DND-41 (cell line): ENCODE results near the gene CTNNBL1.

Experiments used
- ATAC-seq: fragments of 200-7000 bp; cut with Tn5 transposase; 3 replicates; pipeline ENCODE4 v1.9.1; 2021; ENCODE audit warnings: low read depth; ENCODE audit not compliant: insufficient read depth
- DNase-seq: peaks from one replicate; pipeline ENCODE4 v3.0.0-alpha.2; 2020
- H2AFZ ChIP-seq: 2 replicates; pipeline ENCODE4 v1.6.0; 2012; ENCODE audit warnings: low read depth, low read length
- H3K27ac ChIP-seq: 2 replicates; pipeline ENCODE4 v1.5.1; 2012; ENCODE audit warnings: low read length, inconsistent platforms
- H3K27me3 ChIP-seq: fragments of 200-600 bp; sonication (generic); 2 replicates; pipeline ENCODE4 v1.6.0; 2012; ENCODE audit warnings: low read length, mild to moderate bottlenecking, inconsistent platforms; ENCODE audit not compliant: insufficient read depth, poor library complexity
- H3K36me3 ChIP-seq: 2 replicates; pipeline ENCODE4 v1.5.1; 2012; ENCODE audit warnings: low read length, inconsistent platforms; ENCODE audit not compliant: insufficient read depth
- H3K4me1 ChIP-seq: 2 replicates; pipeline ENCODE4 v1.5.1; 2012; ENCODE audit warnings: mild to moderate bottlenecking, low read length; ENCODE audit not compliant: insufficient read depth
- H3K4me2 ChIP-seq: 2 replicates; pipeline ENCODE4 v1.6.0; 2012; ENCODE audit warnings: mild to moderate bottlenecking, moderate library complexity, low read length, inconsistent platforms; ENCODE audit not compliant: insufficient read depth
- H3K4me3 ChIP-seq, 2 experiments: fragments of 200-600 bp in 1 of 2; shearing (Covaris generic) in 1 of 2; 2 replicates each; pipeline ENCODE4 v1.5.1; 2012 to 2016; ENCODE audit warnings: inconsistent platforms in 2 of 2, low read length in 2 of 2, mild to moderate bottlenecking in 2 of 2, low read depth in 1 of 2, moderate library complexity in 1 of 2
- H3K79me2 ChIP-seq: 2 replicates; pipeline ENCODE4 v1.6.0; 2012; ENCODE audit warnings: low read length, inconsistent platforms; ENCODE audit not compliant: insufficient read depth
- H3K9ac ChIP-seq: 2 replicates; pipeline ENCODE4 v1.6.0; 2012; ENCODE audit warnings: low read depth, mild to moderate bottlenecking, inconsistent platforms, low read length, moderate library complexity
- H3K9me3 ChIP-seq: 2 replicates; pipeline ENCODE4 v1.5.1; 2012; ENCODE audit warnings: low read length, moderate library complexity, mild to moderate bottlenecking, inconsistent platforms; ENCODE audit not compliant: insufficient read depth, severe bottlenecking
- H4K20me1 ChIP-seq: 2 replicates; pipeline ENCODE4 v1.6.0; 2012; ENCODE audit warnings: low read length; ENCODE audit not compliant: insufficient read depth
- EZH2 ChIP-seq: IDR thresholded peaks from 3 replicates; pipeline ENCODE4 v1.6.1; 2012; ENCODE audit warnings: borderline replicate concordance, low read depth, mild to moderate bottlenecking, moderate library complexity, low read length, inconsistent platforms; ENCODE audit not compliant: severe bottlenecking
- TF ChIP-seq, protein P1 (sequence below): IDR thresholded peaks from 2 replicates; pipeline ENCODE4 v1.5.1; 2012; ENCODE audit warnings: borderline replicate concordance, low read length, moderate library complexity, mild to moderate bottlenecking; ENCODE audit not compliant: poor library complexity, severe bottlenecking; ENCODE audit errors: extremely low read depth

Gene CTNNBL1

DNA sequence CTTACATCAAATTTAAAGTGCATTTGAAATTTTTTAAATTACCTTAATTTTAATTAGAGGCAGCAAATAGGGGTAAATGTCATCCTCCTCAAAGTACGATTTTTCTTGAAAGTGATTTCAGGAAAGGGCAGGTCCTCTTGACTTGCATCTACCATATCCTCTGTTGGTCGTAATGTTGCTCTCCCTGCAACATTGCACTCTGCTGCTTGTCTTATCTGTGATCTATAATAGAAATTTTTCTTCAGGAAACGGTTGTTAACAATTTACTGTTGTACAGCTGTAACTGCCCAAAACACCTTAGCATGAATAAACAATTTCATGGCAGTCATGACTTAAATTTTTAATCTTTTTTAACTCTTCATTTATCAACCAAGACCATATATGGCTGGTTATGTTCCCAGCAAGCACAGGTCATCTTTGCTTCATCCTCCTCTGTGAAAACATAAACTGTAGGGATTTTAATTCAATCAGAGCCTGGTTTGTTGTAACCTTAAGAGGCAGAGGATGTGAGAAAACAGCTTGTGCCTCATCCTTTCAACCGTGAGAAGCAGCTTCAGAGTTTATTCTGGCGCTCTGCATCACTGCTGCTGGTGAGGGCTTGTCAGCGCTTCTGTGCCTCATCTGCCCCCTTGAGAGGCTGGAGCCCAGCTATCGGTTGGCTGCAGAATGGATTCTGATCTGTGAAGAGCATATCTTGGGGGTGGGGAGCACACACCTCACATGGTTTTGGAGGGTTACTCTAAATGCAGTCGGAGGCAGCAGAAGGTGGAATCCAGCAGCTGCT lies 56.0 kb downstream of the CTNNBL1 start:
- Histone ChIP-seq H3K9me3 (no peaks in the 10 kb centered on the region), H3K4me2 (no peak overlapping the region), H3K36me3 (peaks cover 63% of the 10 kb centered on the region), H3K9ac (no peak overlapping the region), H3K4me3 (no peak overlapping the region), H2AFZ (no peak overlapping the region), H3K27ac (no peak overlapping the region), H3K79me2 (no peaks in the 10 kb centered on the region), H4K20me1 (no peaks in the 10 kb centered on the region), H3K27me3 (no peaks in the 10 kb centered on the region), H3K4me1 (no peaks in the 10 kb centered on the region)
- DNase-seq: no peak
- TF ChIP-seq EZH2: no peak
- TF ChIP-seq, protein P1, sequence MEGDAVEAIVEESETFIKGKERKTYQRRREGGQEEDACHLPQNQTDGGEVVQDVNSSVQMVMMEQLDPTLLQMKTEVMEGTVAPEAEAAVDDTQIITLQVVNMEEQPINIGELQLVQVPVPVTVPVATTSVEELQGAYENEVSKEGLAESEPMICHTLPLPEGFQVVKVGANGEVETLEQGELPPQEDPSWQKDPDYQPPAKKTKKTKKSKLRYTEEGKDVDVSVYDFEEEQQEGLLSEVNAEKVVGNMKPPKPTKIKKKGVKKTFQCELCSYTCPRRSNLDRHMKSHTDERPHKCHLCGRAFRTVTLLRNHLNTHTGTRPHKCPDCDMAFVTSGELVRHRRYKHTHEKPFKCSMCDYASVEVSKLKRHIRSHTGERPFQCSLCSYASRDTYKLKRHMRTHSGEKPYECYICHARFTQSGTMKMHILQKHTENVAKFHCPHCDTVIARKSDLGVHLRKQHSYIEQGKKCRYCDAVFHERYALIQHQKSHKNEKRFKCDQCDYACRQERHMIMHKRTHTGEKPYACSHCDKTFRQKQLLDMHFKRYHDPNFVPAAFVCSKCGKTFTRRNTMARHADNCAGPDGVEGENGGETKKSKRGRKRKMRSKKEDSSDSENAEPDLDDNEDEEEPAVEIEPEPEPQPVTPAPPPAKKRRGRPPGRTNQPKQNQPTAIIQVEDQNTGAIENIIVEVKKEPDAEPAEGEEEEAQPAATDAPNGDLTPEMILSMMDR: no peak
- no peak for ATAC-seq

DNA sequence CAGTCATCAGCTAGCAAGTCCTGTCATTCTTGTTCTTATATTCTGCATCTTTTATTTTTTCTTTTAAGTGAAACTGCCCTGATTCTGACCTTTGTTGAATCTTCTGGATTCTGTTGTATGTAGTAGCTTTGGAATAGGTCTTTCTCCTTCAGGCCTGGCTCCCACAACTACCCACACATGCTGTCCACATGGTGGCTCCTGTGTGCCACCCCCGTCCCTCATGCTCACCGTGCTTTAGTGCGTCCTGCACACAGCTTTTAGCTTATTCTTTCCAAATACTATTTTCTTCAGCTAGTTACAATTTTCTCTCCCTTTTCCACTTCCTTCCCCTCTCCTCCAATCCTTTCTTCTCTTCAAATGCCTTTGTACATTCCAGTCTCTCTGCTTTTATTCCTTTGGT lies 61.8 kb downstream of the CTNNBL1 start:
- Histone ChIP-seq H3K79me2 (no peaks in the 10 kb centered on the region), H3K27me3 (no peaks in the 10 kb centered on the region), H3K4me2 (no peak overlapping the region), H3K4me1 (no peaks in the 10 kb centered on the region), H3K27ac (no peak overlapping the region), H3K36me3 (peaks cover 44% of the 10 kb centered on the region), H3K9ac (no peak overlapping the region), H2AFZ (no peak overlapping the region), H4K20me1 (no peaks in the 10 kb centered on the region), H3K4me3 (no peak overlapping the region), H3K9me3 (no peaks in the 10 kb centered on the region)
- no peak for DNase-seq
- ATAC-seq: no peak
- no peak for TF ChIP-seq EZH2
- TF ChIP-seq, protein P1: no peak

DNA sequence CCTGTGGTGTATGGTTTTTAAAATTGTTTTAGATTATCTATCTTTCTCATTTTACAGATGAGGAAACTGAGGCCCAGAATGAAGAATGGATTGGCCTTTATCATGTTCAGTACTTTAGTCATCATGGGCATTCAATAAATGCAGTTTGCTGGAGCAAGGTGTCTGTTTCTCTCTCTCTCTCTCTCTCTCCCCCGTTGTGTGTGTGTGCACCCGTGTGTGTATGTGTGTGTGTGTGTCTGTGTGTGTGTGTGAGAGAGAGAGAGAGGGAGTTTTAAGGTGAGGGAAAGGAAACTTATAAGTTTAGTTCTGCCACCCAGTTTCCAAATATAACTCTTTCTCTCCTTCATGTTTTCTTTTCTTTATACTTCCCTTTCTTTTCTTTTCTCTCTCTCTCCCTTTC lies 62.4 kb downstream of the CTNNBL1 start:
- Histone ChIP-seq H4K20me1 (no peaks in the 10 kb centered on the region), H3K9me3 (no peaks in the 10 kb centered on the region), H2AFZ (no peak overlapping the region), H3K4me1 (no peaks in the 10 kb centered on the region), H3K79me2 (no peaks in the 10 kb centered on the region), H3K4me3 (no peak overlapping the region), H3K27ac (no peak overlapping the region), H3K9ac (no peak overlapping the region), H3K36me3 (peaks cover 40% of the 10 kb centered on the region), H3K27me3 (no peaks in the 10 kb centered on the region), H3K4me2 (no peak overlapping the region)
- TF ChIP-seq, protein P1: no peak
- no peak for TF ChIP-seq EZH2
- DNase-seq (no peak), ATAC-seq (no peak)
